HCT116 (cell line): Measurements from ENCODE around the gene SLC30A10. TPM values are rescaled to one million over a fixed set of nuclear protein-coding genes. Genes with fewer than 3 reads are reported as not detected.

Source experiments
- ATAC-seq: fragments of 200-7000 bp; cut with Tn5 transposase; 2 replicates; pipeline ENCODE4 v1.9.1; 2020; ENCODE audit warnings: mild to moderate bottlenecking, moderate library complexity
- BruUV-seq: library from RNA; stranded (reverse); fragments of 400-500 nt; replicated peaks from 2 replicates; lab custom pipeline; 2021; lab: Mats Ljungman, UMichigan
- CTCF ChIA-PET: fragments of 300-600 bp; sonication (Branson Sonifier 250); formaldehyde crosslinking; loops from one replicate; lab custom pipeline; 2021; ENCODE audit warnings: antibody characterized with exemption; lab: Charles Lee
- POLR2A ChIA-PET: fragments of 300-600, 350-600 bp; sonication (Branson Sonifier 250); formaldehyde crosslinking; loops from one replicate; lab custom pipeline; 2021; ENCODE audit warnings: antibody characterized with exemption; lab: Charles Lee
- RAD21 ChIA-PET, 2 experiments: fragments of 300-600 bp; sonication (Branson Sonifier 250); formaldehyde crosslinking; loops; one replicate each; lab custom pipeline; 2023; ENCODE audit warnings: low total read pairs in 2 of 2; ENCODE audit not compliant: uncharacterized antibody in 2 of 2, unreplicated experiment in 2 of 2, low non-redundant PET in 1 of 2; lab: Charles Lee
- DNase-seq: peaks from one replicate; pipeline ENCODE4 v3.0.0-alpha.2; 2010; ENCODE audit warnings: low read depth, low spot score
- H2AFZ ChIP-seq: fragments of 200-600 bp; shearing (Covaris generic), sonication (generic); 2 replicates; pipeline ENCODE4 v1.6.1; 2017; ENCODE audit warnings: low read depth, mixed run types, mixed read lengths, antibody characterized with exemption, low read length; ENCODE audit not compliant: poor library complexity, severe bottlenecking
- H3K27ac ChIP-seq: 2 replicates; pipeline ENCODE4 v1.5.1; 2012; ENCODE audit warnings: low read depth, low read length
- H3K27me3 ChIP-seq: fragments of 200-600 bp; sonication (generic); 2 replicates; pipeline ENCODE4 v1.6.1; 2016; ENCODE audit warnings: mixed run types, low read length, mixed read lengths; ENCODE audit not compliant: insufficient read depth
- H3K36me3 ChIP-seq, 2 experiments: fragments of 200-500 bp in 1 of 2; fragments of 200-600 bp in 1 of 2; sonication (Bioruptor generic) in 1 of 2; sonication (generic) in 1 of 2; 2 replicates each; pipeline versions ENCODE4 v1.5.1 to v1.6.1; 2014 to 2016; ENCODE audit warnings: low read length in 2 of 2, inconsistent platforms in 1 of 2, mixed read lengths in 1 of 2, mixed run types in 1 of 2; ENCODE audit not compliant: insufficient read depth in 2 of 2, control insufficient read depth in 1 of 2
- H3K4me1 ChIP-seq, 2 experiments: fragments of 200-600 bp in 1 of 2; sonication (generic) in 1 of 2; 2 replicates each; pipeline versions ENCODE4 v1.5.1 to v1.6.1; 2012 to 2017; ENCODE audit warnings: low read length in 2 of 2, inconsistent platforms in 1 of 2, mild to moderate bottlenecking in 1 of 2, mixed read lengths in 1 of 2, mixed run types in 1 of 2, moderate library complexity in 1 of 2; ENCODE audit not compliant: insufficient read depth in 2 of 2, control insufficient read depth in 1 of 2
- H3K4me2 ChIP-seq: fragments of 200-600 bp; sonication (generic); 2 replicates; pipeline ENCODE4 v1.6.1; 2017; ENCODE audit warnings: mixed run types, low read length, mixed read lengths
- H3K4me3 ChIP-seq, 2 experiments: fragments of 200-600 bp in 1 of 2; sonication (generic) in 1 of 2; replicated peaks in 1 of 2; 2 replicates each; pipeline ENCODE4 v1.5.1; 2011 to 2016; ENCODE audit warnings: low read length in 2 of 2, control low read depth in 1 of 2, low read depth in 1 of 2, mild to moderate bottlenecking in 1 of 2, mixed read lengths in 1 of 2, mixed run types in 1 of 2
- H3K79me2 ChIP-seq: fragments of 200-600 bp; sonication (generic); 2 replicates; pipeline ENCODE4 v1.6.1; 2017; ENCODE audit warnings: mild to moderate bottlenecking, mixed run types, low read length, moderate library complexity, mixed read lengths; ENCODE audit not compliant: insufficient read depth
- H3K9ac ChIP-seq: fragments of 200-600 bp; sonication (generic); 2 replicates; pipeline ENCODE4 v1.6.1; 2016; ENCODE audit warnings: low read length, mixed read lengths
- H3K9me2 ChIP-seq: fragments of 200-600 bp; sonication (generic), shearing (Covaris generic); 2 replicates; pipeline ENCODE4 v1.6.1; 2017; ENCODE audit warnings: mixed run types, mild to moderate bottlenecking, moderate library complexity; ENCODE audit not compliant: insufficient read depth
- H3K9me3 ChIP-seq, 2 experiments: fragments of 200-500 bp in 1 of 2; fragments of 200-600 bp in 1 of 2; sonication (Bioruptor generic) in 1 of 2; sonication (generic) in 1 of 2; 2 replicates each; pipeline ENCODE4 v1.6.1; 2014 to 2017; ENCODE audit warnings: low read length in 2 of 2, mixed read lengths in 2 of 2, inconsistent platforms in 1 of 2, low read depth in 1 of 2, mild to moderate bottlenecking in 1 of 2, mixed run types in 1 of 2, moderate library complexity in 1 of 2; ENCODE audit not compliant: control insufficient read depth in 1 of 2, insufficient read depth in 1 of 2
- H4K20me1 ChIP-seq: fragments of 200-600 bp; sonication (generic), shearing (Covaris generic); 2 replicates; pipeline ENCODE4 v1.6.1; 2017; ENCODE audit warnings: mixed run types, mild to moderate bottlenecking, moderate library complexity; ENCODE audit not compliant: insufficient read depth
- CBX3 ChIP-seq: IDR thresholded peaks from 2 replicates; pipeline ENCODE4 v1.6.1; 2012; ENCODE audit warnings: low read depth
- CEBPB ChIP-seq: IDR thresholded peaks from 2 replicates; pipeline ENCODE4 v1.6.1; 2012; ENCODE audit warnings: low read depth
- EZH2 ChIP-seq: fragments of 200-600 bp; sonication (generic); IDR thresholded peaks from 2 replicates; pipeline ENCODE4 v1.6.1; 2017; ENCODE audit warnings: antibody characterized with exemption, mixed run types
- EZH2phosphoT487 ChIP-seq: fragments of 200-600 bp; IDR thresholded peaks from 2 replicates; pipeline ENCODE4 v1.6.1; 2018; ENCODE audit warnings: antibody characterized with exemption, borderline replicate concordance
- JUND ChIP-seq: IDR thresholded peaks from 2 replicates; pipeline ENCODE4 v1.6.1; 2012
- POLR2A ChIP-seq: IDR thresholded peaks from 2 replicates; pipeline ENCODE4 v1.7.0; 2011; ENCODE audit warnings: borderline replicate concordance; ENCODE audit not compliant: insufficient read depth, insufficient read length; ENCODE audit errors: extremely low read depth
- SIN3A ChIP-seq: IDR thresholded peaks from 2 replicates; pipeline ENCODE4 v1.6.1; 2012; ENCODE audit warnings: low read depth
- SRF ChIP-seq: IDR thresholded peaks from 2 replicates; pipeline ENCODE4 v1.6.1; 2012; ENCODE audit warnings: low read depth
- YY1 ChIP-seq: IDR thresholded peaks from 2 replicates; pipeline ENCODE4 v1.6.1; 2011; ENCODE audit warnings: low read length, low read depth, moderate library complexity, mild to moderate bottlenecking; ENCODE audit not compliant: insufficient replicate concordance; ENCODE audit errors: extremely low read depth
- ZFX ChIP-seq: fragments of 450-650 bp; IDR thresholded peaks from 2 replicates; pipeline ENCODE4 v1.6.1; 2017
- ZNF274 ChIP-seq: fragments of 200-500 bp; sonication (Bioruptor generic); IDR thresholded peaks from 2 replicates; pipeline ENCODE4 v1.6.1; 2014; ENCODE audit warnings: mild to moderate bottlenecking, low read depth, low read length, inconsistent platforms
- intact Hi-C: fragments of 100-400 bp; cut with micrococcal nuclease; formaldehyde crosslinking; loops from 2 replicates; pipeline ENCODE4 v1.10.0; 2022
- total RNA-seq: library from RNA; stranded (reverse); gene quantifications from one replicate; pipeline ENCODE4 v1.2.1, GENCODE V29; 2021; ENCODE audit not compliant: unreplicated experiment
- TF ChIP-seq, protein P1 (sequence below): IDR thresholded peaks from 2 replicates; pipeline ENCODE4 v1.6.1; 2011; ENCODE audit warnings: mild to moderate bottlenecking, low read length, moderate library complexity; ENCODE audit not compliant: insufficient replicate concordance; ENCODE audit errors: extremely low read depth
- TF ChIP-seq, protein P2 (sequence below): IDR thresholded peaks from 2 replicates; pipeline ENCODE4 v1.6.1; 2012; ENCODE audit warnings: low read depth
- TF ChIP-seq, protein P3 (sequence below): IDR thresholded peaks from 2 replicates; pipeline ENCODE4 v1.6.1; 2012
- TF ChIP-seq, protein P4 (sequence below), 3 experiments: fragments of 200-600 bp in 1 of 3; sonication (generic) in 1 of 3; IDR thresholded peaks in 2 of 3; conservative IDR thresholded peaks in 1 of 3; 2 replicates each; pipeline ENCODE4 v1.5.1; 2012 to 2017; ENCODE audit warnings: low read depth in 2 of 3, low read length in 2 of 3, antibody characterized with exemption in 1 of 3, borderline replicate concordance in 1 of 3, control low read depth in 1 of 3, mild to moderate bottlenecking in 1 of 3, mixed read lengths in 1 of 3, mixed run types in 1 of 3, moderate library complexity in 1 of 3; ENCODE audit not compliant: insufficient read depth in 1 of 3

The SLC30A10 gene
- total RNA-seq, 1 experiment from 2014 or later: 0.15 TPM

DNA sequence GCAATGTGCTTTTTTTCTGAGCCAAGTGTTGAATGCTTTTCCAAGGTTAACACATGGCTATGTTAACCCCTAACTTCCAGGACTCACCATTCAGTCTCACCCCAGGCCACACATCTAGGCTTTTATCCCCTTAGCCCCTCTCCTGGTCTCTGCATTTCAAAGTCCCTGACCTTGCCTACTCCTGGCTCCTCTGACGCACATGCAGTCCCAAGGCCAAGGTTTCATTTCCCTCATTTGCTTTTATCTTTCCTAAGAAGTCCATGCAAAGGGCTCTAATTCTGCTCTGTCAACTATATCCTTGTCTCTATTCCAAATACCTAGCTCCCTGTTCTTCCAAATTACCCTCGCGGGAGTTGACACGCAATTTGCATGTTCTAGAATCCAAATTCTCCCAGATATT, 25.4 kb downstream of the SLC30A10 start:
- Histone ChIP-seq H4K20me1 (no peaks in the 10 kb centered on the region), H3K4me3 (no peak overlapping the region), H3K27ac (no peak overlapping the region), H3K9me3 (no peaks in the 10 kb centered on the region), H3K36me3 (no peaks in the 10 kb centered on the region), H3K27me3 (no peaks in the 10 kb centered on the region), H3K79me2 (no peaks in the 10 kb centered on the region), H3K9me2 (no peaks in the 10 kb centered on the region), H2AFZ (no peak overlapping the region), H3K4me2 (no peak overlapping the region), H3K9ac (no peak overlapping the region), H3K4me1 (no peaks in the 10 kb centered on the region)
- DNase-seq: no peak
- intact Hi-C loops: no loop called here
- TF ChIP-seq, protein P1, sequence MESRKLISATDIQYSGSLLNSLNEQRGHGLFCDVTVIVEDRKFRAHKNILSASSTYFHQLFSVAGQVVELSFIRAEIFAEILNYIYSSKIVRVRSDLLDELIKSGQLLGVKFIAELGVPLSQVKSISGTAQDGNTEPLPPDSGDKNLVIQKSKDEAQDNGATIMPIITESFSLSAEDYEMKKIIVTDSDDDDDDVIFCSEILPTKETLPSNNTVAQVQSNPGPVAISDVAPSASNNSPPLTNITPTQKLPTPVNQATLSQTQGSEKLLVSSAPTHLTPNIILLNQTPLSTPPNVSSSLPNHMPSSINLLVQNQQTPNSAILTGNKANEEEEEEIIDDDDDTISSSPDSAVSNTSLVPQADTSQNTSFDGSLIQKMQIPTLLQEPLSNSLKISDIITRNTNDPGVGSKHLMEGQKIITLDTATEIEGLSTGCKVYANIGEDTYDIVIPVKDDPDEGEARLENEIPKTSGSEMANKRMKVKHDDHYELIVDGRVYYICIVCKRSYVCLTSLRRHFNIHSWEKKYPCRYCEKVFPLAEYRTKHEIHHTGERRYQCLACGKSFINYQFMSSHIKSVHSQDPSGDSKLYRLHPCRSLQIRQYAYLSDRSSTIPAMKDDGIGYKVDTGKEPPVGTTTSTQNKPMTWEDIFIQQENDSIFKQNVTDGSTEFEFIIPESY: no peak
- TF ChIP-seq ZFX (no peak), SRF (no peak), JUND (no peak), POLR2A (no peak), ZNF274 (no peak), EZH2phosphoT487 (no peak), SIN3A (no peak), CEBPB (no peak), CBX3 (no peak), EZH2 (no peak), YY1 (no peak)
- TF ChIP-seq, protein P2, sequence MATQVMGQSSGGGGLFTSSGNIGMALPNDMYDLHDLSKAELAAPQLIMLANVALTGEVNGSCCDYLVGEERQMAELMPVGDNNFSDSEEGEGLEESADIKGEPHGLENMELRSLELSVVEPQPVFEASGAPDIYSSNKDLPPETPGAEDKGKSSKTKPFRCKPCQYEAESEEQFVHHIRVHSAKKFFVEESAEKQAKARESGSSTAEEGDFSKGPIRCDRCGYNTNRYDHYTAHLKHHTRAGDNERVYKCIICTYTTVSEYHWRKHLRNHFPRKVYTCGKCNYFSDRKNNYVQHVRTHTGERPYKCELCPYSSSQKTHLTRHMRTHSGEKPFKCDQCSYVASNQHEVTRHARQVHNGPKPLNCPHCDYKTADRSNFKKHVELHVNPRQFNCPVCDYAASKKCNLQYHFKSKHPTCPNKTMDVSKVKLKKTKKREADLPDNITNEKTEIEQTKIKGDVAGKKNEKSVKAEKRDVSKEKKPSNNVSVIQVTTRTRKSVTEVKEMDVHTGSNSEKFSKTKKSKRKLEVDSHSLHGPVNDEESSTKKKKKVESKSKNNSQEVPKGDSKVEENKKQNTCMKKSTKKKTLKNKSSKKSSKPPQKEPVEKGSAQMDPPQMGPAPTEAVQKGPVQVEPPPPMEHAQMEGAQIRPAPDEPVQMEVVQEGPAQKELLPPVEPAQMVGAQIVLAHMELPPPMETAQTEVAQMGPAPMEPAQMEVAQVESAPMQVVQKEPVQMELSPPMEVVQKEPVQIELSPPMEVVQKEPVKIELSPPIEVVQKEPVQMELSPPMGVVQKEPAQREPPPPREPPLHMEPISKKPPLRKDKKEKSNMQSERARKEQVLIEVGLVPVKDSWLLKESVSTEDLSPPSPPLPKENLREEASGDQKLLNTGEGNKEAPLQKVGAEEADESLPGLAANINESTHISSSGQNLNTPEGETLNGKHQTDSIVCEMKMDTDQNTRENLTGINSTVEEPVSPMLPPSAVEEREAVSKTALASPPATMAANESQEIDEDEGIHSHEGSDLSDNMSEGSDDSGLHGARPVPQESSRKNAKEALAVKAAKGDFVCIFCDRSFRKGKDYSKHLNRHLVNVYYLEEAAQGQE: no peak
- TF ChIP-seq, protein P3, sequence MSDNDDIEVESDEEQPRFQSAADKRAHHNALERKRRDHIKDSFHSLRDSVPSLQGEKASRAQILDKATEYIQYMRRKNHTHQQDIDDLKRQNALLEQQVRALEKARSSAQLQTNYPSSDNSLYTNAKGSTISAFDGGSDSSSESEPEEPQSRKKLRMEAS: no peak
- TF ChIP-seq, protein P4, sequence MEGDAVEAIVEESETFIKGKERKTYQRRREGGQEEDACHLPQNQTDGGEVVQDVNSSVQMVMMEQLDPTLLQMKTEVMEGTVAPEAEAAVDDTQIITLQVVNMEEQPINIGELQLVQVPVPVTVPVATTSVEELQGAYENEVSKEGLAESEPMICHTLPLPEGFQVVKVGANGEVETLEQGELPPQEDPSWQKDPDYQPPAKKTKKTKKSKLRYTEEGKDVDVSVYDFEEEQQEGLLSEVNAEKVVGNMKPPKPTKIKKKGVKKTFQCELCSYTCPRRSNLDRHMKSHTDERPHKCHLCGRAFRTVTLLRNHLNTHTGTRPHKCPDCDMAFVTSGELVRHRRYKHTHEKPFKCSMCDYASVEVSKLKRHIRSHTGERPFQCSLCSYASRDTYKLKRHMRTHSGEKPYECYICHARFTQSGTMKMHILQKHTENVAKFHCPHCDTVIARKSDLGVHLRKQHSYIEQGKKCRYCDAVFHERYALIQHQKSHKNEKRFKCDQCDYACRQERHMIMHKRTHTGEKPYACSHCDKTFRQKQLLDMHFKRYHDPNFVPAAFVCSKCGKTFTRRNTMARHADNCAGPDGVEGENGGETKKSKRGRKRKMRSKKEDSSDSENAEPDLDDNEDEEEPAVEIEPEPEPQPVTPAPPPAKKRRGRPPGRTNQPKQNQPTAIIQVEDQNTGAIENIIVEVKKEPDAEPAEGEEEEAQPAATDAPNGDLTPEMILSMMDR (IDR thresholded peaks at IDR 0.05 in 2 of 3, conservative IDR thresholded peaks at IDR 0.05 in 1 of 3; ENCODE audit: borderline replicate concordance in 1 of 3, insufficient read depth in 1 of 3, low read depth in 2 of 3, low read length in 2 of 3): no peak
- POLR2A ChIA-PET: no interaction called here
- CTCF ChIA-PET: no interaction called here
- ATAC-seq: no peak
- BruUV-seq: no TSS peak
- RAD21 ChIA-PET: no interaction called here
